OCI-LY1 (cell line): ENCODE data around the gene DPH1.
A peak's percentile ranks its signal among the peaks of the same experiment; 100 is the strongest.

Source experiments
- H2AFZ ChIP-seq: fragments of 200-600 bp; sonication (generic), shearing (Covaris generic); 2 replicates; pipeline ENCODE4 v1.6.0; 2014; ENCODE audit warnings: antibody characterized with exemption, mild to moderate bottlenecking, low read length
- H3F3A ChIP-seq: fragments of 200-600 bp; sonication (generic), shearing (Covaris generic); 2 replicates; pipeline ENCODE4 v1.6.0; 2014; ENCODE audit warnings: mild to moderate bottlenecking, antibody characterized with exemption, low read length, moderate library complexity; ENCODE audit not compliant: insufficient read depth
- H3K27ac ChIP-seq: fragments of 200-600 bp; sonication (generic); 2 replicates; pipeline ENCODE4 v1.5.1; 2014; ENCODE audit warnings: low read length, mixed run types, mild to moderate bottlenecking, low read depth; ENCODE audit not compliant: poor library complexity, severe bottlenecking
- H3K27me3 ChIP-seq: fragments of 200-600 bp; sonication (generic); 2 replicates; pipeline ENCODE4 v1.6.0; 2014; ENCODE audit warnings: antibody characterized with exemption, mild to moderate bottlenecking, low read length, moderate library complexity; ENCODE audit not compliant: insufficient read depth
- H3K36me3 ChIP-seq: fragments of 200-600 bp; sonication (generic); 2 replicates; pipeline ENCODE4 v1.6.1; 2014; ENCODE audit warnings: mild to moderate bottlenecking, antibody characterized with exemption, low read length, moderate library complexity, mixed read lengths; ENCODE audit not compliant: insufficient read depth
- H3K4me1 ChIP-seq: fragments of 200-600 bp; sonication (generic); 2 replicates; pipeline ENCODE4 v1.5.1; 2014; ENCODE audit warnings: mild to moderate bottlenecking, low read length, moderate library complexity; ENCODE audit not compliant: insufficient read depth, severe bottlenecking
- H3K4me2 ChIP-seq: fragments of 200-600 bp; sonication (generic), shearing (Covaris generic); 2 replicates; pipeline ENCODE4 v1.6.1; 2014; ENCODE audit warnings: low read length
- H3K4me3 ChIP-seq: fragments of 200-600 bp; sonication (generic); 2 replicates; pipeline ENCODE4 v1.5.1; 2014; ENCODE audit warnings: low read length, low read depth, mild to moderate bottlenecking, mixed read lengths; ENCODE audit not compliant: poor library complexity, severe bottlenecking
- H3K79me2 ChIP-seq: fragments of 200-600 bp; shearing (Covaris generic); 2 replicates; pipeline ENCODE4 v1.6.1; 2016; ENCODE audit warnings: mixed run types, low read length, mixed read lengths; ENCODE audit not compliant: insufficient read depth
- H3K9ac ChIP-seq: fragments of 200-600 bp; sonication (generic), shearing (Covaris generic); 2 replicates; pipeline ENCODE4 v1.6.1; 2014; ENCODE audit warnings: mild to moderate bottlenecking, low read length, mixed read lengths
- H3K9me2 ChIP-seq: fragments of 200-600 bp; sonication (generic), shearing (Covaris generic); 2 replicates; pipeline ENCODE4 v1.6.1; 2014; ENCODE audit warnings: low read depth, mild to moderate bottlenecking, low read length, mixed read lengths
- H3K9me3 ChIP-seq: fragments of 200-600 bp; shearing (Covaris generic); 2 replicates; pipeline ENCODE4 v1.6.1; 2014; ENCODE audit warnings: low read length, mixed read lengths
- H4K20me1 ChIP-seq: fragments of 200-600 bp; sonication (generic), shearing (Covaris generic); 2 replicates; pipeline ENCODE4 v1.6.0; 2016; ENCODE audit warnings: mild to moderate bottlenecking, low read length; ENCODE audit not compliant: insufficient read depth
- EZH2 ChIP-seq: fragments of 200-600 bp; sonication (generic), shearing (Covaris generic); IDR thresholded peaks from 2 replicates; pipeline ENCODE4 v1.8.0; 2017; ENCODE audit warnings: borderline replicate concordance, mixed run types, mild to moderate bottlenecking, antibody characterized with exemption, low read length, moderate library complexity, mixed read lengths
- TF ChIP-seq, protein P1 (sequence below): fragments of 200-600 bp; sonication (generic), shearing (Covaris generic); IDR thresholded peaks from 2 replicates; pipeline ENCODE4 v1.5.1; 2017; ENCODE audit warnings: mild to moderate bottlenecking, antibody characterized with exemption, low read length, moderate library complexity, mixed read lengths

The DPH1 gene

GRCh38 chr17:2047590-2047989 is 17.6 kb downstream of the DPH1 start:
- Histone ChIP-seq H3K4me1 (peaks cover 25% of the 10 kb centered on the region), H3K27ac (no peak overlapping the region), H3K9me3 (no peaks in the 10 kb centered on the region), H3K9me2 (no peaks in the 10 kb centered on the region), H4K20me1 (no peaks in the 10 kb centered on the region), H3K4me2 (no peak overlapping the region), H2AFZ (no peak overlapping the region), H3K27me3 (no peaks in the 10 kb centered on the region), H3K79me2 (no peaks in the 10 kb centered on the region), H3F3A (no peaks in the 10 kb centered on the region), H3K9ac (no peak overlapping the region), H3K4me3 (no peak overlapping the region), H3K36me3 (peaks cover 23% of the 10 kb centered on the region)
- TF ChIP-seq, protein P1, sequence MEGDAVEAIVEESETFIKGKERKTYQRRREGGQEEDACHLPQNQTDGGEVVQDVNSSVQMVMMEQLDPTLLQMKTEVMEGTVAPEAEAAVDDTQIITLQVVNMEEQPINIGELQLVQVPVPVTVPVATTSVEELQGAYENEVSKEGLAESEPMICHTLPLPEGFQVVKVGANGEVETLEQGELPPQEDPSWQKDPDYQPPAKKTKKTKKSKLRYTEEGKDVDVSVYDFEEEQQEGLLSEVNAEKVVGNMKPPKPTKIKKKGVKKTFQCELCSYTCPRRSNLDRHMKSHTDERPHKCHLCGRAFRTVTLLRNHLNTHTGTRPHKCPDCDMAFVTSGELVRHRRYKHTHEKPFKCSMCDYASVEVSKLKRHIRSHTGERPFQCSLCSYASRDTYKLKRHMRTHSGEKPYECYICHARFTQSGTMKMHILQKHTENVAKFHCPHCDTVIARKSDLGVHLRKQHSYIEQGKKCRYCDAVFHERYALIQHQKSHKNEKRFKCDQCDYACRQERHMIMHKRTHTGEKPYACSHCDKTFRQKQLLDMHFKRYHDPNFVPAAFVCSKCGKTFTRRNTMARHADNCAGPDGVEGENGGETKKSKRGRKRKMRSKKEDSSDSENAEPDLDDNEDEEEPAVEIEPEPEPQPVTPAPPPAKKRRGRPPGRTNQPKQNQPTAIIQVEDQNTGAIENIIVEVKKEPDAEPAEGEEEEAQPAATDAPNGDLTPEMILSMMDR, result no peak
- TF ChIP-seq EZH2, result no peak

DNA sequence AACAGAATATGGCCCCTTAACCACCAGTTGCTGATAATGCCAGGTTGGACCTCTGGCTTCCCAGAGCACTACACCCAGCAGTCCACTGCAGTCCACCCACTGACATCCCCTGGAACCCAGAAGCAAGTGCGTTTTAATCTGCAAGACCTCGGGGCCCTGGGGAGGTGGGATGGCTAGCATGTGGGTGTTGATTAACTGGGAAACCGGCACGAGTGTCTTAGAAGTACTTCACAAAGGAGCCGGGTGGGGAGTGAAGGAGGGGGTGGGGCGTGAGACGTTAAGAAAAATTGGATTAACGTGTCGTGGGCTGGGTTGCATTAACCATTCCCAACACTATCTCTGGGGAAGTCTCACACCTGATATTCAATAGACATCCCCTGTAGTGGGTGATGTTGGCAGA is 18.9 kb downstream of the DPH1 start:
- H2AFZ ChIP-seq, result no peak overlapping the region
- H3K9me3 ChIP-seq, result no peaks in the 10 kb centered on the region
- H3K9ac ChIP-seq, result no peak overlapping the region; the same call in 1 of the 2 replicates
- H3F3A ChIP-seq, result no peaks in the 10 kb centered on the region
- no peaks in the 10 kb centered on the region for H4K20me1 ChIP-seq
- H3K36me3 ChIP-seq, result peaks cover 11% of the 10 kb centered on the region
- H3K27me3 ChIP-seq, result no peaks in the 10 kb centered on the region
- H3K9me2 ChIP-seq, result no peaks in the 10 kb centered on the region
- TF ChIP-seq, protein P1, result no peak
- TF ChIP-seq EZH2, result no peak
- H3K4me3 ChIP-seq, result peak overlapping the region; percentile 67
- H3K79me2 ChIP-seq, result no peaks in the 10 kb centered on the region
- H3K27ac ChIP-seq, result no peak overlapping the region
- peak overlapping the region; percentile 82; the same call in 1 of the 2 replicates for H3K4me2 ChIP-seq
- H3K4me1 ChIP-seq, result peaks cover 24% of the 10 kb centered on the region

- H3K4me1 ChIP-seq, result peaks cover 32% of the 10 kb centered on the region
- no peaks in the 10 kb centered on the region for H3K9me3 ChIP-seq
- H3F3A ChIP-seq, result no peaks in the 10 kb centered on the region
- peaks cover 3% of the 10 kb centered on the region; the same call in 1 of the 2 replicates for H3K36me3 ChIP-seq
- no peak overlapping the region for H3K27ac ChIP-seq
- peak overlapping the region; percentile 67 for H3K4me3 ChIP-seq
- H3K4me2 ChIP-seq, result peak overlapping the region; percentile 82
- H3K79me2 ChIP-seq, result no peaks in the 10 kb centered on the region
- H2AFZ ChIP-seq, result no peak overlapping the region
- peak overlapping the region; percentile 51; the same call in 1 of the 2 replicates for H3K9ac ChIP-seq
- no peaks in the 10 kb centered on the region for H3K27me3 ChIP-seq
- no peaks in the 10 kb centered on the region for H4K20me1 ChIP-seq
- TF ChIP-seq EZH2, result no peak
- TF ChIP-seq, protein P1, result no peak
- H3K9me2 ChIP-seq, result no peaks in the 10 kb centered on the region
These were observed 19.7 kb downstream of the DPH1 start for GRCh38 chr17:2049333-2050299.
